Measurements from ENCODE around the gene RAPGEF2. TPM values are rescaled to one million over a fixed set of nuclear protein-coding genes. Genes with fewer than 3 reads are reported as not detected.

Gene RAPGEF2
- total and polyA plus RNA-seq, 11 donors: 10.6 to 75.9 (median 51.2) TPM

GRCh38 chr4:159395693-159396092 is 292.8 kb downstream of the RAPGEF2 start:
- Histone ChIP-seq H3K4me1 (peaks cover 0 to 49% (median 15%) of the 10 kb centered on the region in 12 donors), H3K9me3 (no peaks in the 10 kb centered on the region), H3K27ac (peak overlapping the region in 3 of 12 donors; percentile 39 to 88 (median 69)), H3K27me3 (no peaks in the 10 kb centered on the region), H3K36me3 (no peaks in the 10 kb centered on the region), H3K4me3 (no peak overlapping the region)
- DNase-seq (no peak), ATAC-seq (no peak)
- intact Hi-C loops (cut with DNase I): loop anchor here in 1 of 10 donors (5.0 kb wide), 1 partner anchor 188 kb away; no protein-coding TSS in a partner anchor
- no peak for TF ChIP-seq POLR2A (IDR thresholded peaks at IDR 0.05)
- no peak for TF ChIP-seq CTCF (IDR thresholded peaks at IDR 0.05)
- 90 to 96% (median 93%) methylated on average over 2 of the region's 2 CpGs for WGBS, 4 donors

DNA sequence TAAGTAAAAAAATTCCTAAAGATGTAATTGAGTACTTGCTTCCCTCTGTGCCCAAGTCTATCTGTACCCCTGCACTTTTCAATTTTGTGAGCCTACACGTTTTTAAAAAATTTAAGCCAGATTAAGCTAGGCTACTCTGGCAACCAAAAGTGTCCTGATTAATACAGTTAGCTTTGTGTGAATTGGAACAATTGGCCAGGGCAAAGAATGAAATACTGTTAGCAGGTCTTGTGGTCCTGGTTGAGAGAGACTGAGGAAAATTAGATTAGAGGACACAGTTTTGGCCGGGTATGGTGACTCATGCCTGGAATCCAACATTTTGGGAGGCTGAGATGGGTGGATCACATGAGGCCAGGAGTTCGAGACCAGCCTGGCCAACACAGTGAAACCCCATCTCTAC is 293.3 kb downstream of the RAPGEF2 start:
- Histone ChIP-seq H3K27me3 (no peaks in the 10 kb centered on the region), H3K4me1 (peaks cover 0 to 54% (median 18%) of the 10 kb centered on the region in 12 donors), H3K36me3 (no peaks in the 10 kb centered on the region), H3K27ac (peak overlapping the region in 4 of 12 donors; percentile 41 to 88 (median 62)), H3K9me3 (no peaks in the 10 kb centered on the region), H3K4me3 (no peak overlapping the region)
- DNase-seq: no peak
- TF ChIP-seq POLR2A (IDR thresholded peaks at IDR 0.05) (no peak), CTCF (IDR thresholded peaks at IDR 0.05) (no peak)
- 86 to 93% (median 89%) methylated on average over 3 of the region's 3 CpGs for WGBS, 4 donors
- intact Hi-C loops (cut with DNase I): loop anchor here in 1 of 10 donors (5.0 kb wide), 1 partner anchor 189 kb away; no protein-coding TSS in a partner anchor
- no peak for ATAC-seq

DNA sequence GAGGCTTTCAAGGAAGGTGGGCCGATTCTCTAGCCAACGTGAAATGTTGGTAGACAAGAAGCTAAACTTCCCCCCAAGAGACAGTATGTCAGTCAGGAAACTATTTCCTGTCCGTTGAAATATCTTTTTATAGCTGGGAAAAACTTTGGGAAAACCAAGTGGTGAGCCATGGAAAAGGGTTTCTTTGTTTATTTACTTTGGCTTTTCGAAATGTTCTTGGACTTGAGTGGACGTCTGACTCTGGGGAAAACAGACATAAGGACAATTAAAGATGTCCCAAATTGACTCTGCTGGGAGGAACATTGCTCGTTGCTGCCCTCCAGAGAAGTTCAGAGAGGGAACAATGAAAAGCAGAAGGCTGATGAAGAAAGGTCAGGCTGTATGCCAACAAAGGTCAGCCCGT is 295.4 kb downstream of the RAPGEF2 start:
- Histone ChIP-seq H3K36me3 (no peaks in the 10 kb centered on the region), H3K27ac (peak overlapping the region; percentile 44 to 88 (median 75)), H3K9me3 (no peaks in the 10 kb centered on the region), H3K4me3 (no peak overlapping the region), H3K27me3 (no peaks in the 10 kb centered on the region), H3K4me1 (peaks cover 0 to 67% (median 27%) of the 10 kb centered on the region in 12 donors)
- WGBS, 4 donors: 32 to 51% (median 38%) methylated on average over 7 of the region's 7 CpGs
- intact Hi-C loops (cut with DNase I): loop anchor here in 1 of 10 donors (5.0 kb wide), 1 partner anchor 191 kb away; no protein-coding TSS in a partner anchor
- no peak for TF ChIP-seq POLR2A (IDR thresholded peaks at IDR 0.05)
- peak in 7 of 12 donors; percentile 12 to 52 (median 37) for TF ChIP-seq CTCF (IDR thresholded peaks at IDR 0.05)
- DNase-seq (peak in 3 of 5 donors; percentile 38 to 46 (median 42)), ATAC-seq (peak; percentile 65 to 83 (median 70))

DNA sequence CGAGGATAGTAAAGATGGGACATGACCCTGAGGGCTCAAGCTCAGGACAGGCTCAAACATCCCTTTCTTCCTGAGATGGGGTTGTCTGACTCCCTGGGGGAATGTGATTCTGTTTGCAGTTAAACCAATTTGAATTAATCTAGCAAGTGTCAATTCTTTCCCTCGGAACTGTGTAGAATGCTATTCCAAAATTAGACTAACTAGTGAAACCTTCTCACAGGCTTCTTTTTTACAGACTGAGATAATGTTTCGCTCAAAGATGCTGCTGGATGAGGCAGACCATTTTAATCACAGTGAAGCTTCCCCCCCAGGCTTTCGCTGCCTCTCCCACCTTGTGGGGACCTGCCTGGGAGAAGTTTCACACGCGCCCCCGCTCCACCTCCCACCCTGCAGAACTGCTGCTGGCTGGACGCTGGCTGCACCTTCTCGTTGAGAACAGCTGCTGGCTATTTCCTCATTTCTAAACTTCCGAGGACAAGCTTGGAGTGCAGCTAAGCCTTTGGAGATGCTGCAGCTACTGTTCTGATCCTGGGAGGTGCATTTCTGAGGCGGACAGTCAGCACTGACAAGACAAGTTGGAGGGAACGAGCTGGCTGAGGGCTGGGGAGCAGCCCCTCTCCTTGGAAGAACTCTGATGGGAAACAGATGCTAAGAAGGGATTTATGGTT is 297.8 kb downstream of the RAPGEF2 start:
- no peaks in the 10 kb centered on the region for H3K36me3 ChIP-seq
- H3K27me3 ChIP-seq: no peaks in the 10 kb centered on the region
- H3K4me3 ChIP-seq: peak overlapping the region in 9 of 12 donors; percentile 10 to 46 (median 23)
- DNase-seq (peak in 2 of 5 donors; percentile 24 to 48), ATAC-seq (peak in 3 of 4 donors; percentile 18 to 38 (median 24))
- TF ChIP-seq CTCF (IDR thresholded peaks at IDR 0.05) (no peak), POLR2A (IDR thresholded peaks at IDR 0.05) (no peak)
- H3K4me1 ChIP-seq: peaks cover 0 to 62% (median 27%) of the 10 kb centered on the region in 12 donors
- H3K27ac ChIP-seq: peak overlapping the region; percentile 41 to 88 (median 62)
- 38 to 45% (median 44%) methylated on average over 12 of the region's 12 CpGs for WGBS, 4 donors
- no peaks in the 10 kb centered on the region for H3K9me3 ChIP-seq
- intact Hi-C loops (cut with DNase I): loop anchor here in 1 of 10 donors (5.0 kb wide), 1 partner anchor 42 kb away; no protein-coding TSS in a partner anchor
